ENCODE results near the gene DHRS4. TPM values are rescaled to one million over a fixed set of nuclear protein-coding genes. Genes with fewer than 3 reads are reported as not detected.
"Not testable (repeated sequence)": the region's sequence is repeated elsewhere in the genome, so short reads cannot be mapped to it uniquely, and the experiment has no call there.

The DHRS4 gene
- total and polyA plus RNA-seq, 2 of the 13 experiments (the other 11 are each of a cell fraction or from before 2014, with no cell fraction given), result 23.9 to 45.1 TPM

- not testable (repeated sequence) for TF ChIP-seq ZBTB40 (IDR thresholded peaks at IDR 0.05)
- TF ChIP-seq ZBTB40 (CRISPR knock-in tag; IDR thresholded peaks at IDR 0.05) (peak; percentile 31; the same call in 1 of the 2 replicates), ZFP90 (CRISPR knock-in tag; IDR thresholded peaks at IDR 0.05; ENCODE audit: borderline replicate concordance) (0 out of 2 replicates have a peak, but pooled peaks have one; percentile 40), ZNF280B (CRISPR knock-in tag; IDR thresholded peaks at IDR 0.05; ENCODE audit: borderline replicate concordance) (peak; percentile 38; the same call in 1 of the 2 replicates)
Measured at GRCh38 chr14:23954965-23955364, 1.4 kb downstream of the DHRS4 start (continued).

- H3K4me2 ChIP-seq (ENCODE audit: low read depth, low read length); H3K27ac ChIP-seq (ENCODE audit: extremely low read length, insufficient read depth, low read length); H4K20me1 ChIP-seq (ENCODE audit: insufficient read depth, low read length); H3K4me3 ChIP-seq (replicated peaks in 1 of 3; ENCODE audit: insufficient read depth in 1 of 3, low read depth in 2 of 3, low read length in 3 of 3); H3K9me3 ChIP-seq (ENCODE audit: low read length); in situ Hi-C loops (cut with HindIII; ENCODE audit: extremely low pct_ligation_motif_present, low pct_unique_long_range_greater_than_20kb); H3K79me2 ChIP-seq (ENCODE audit: insufficient read depth, low read length); H3K9ac ChIP-seq (ENCODE audit: insufficient read depth, low read depth, low read length); H3K27me3 ChIP-seq (ENCODE audit: control insufficient read depth in 1 of 2, insufficient read depth in 2 of 2, low read length in 2 of 2); FAIRE-seq; H2AFZ ChIP-seq (ENCODE audit: low read length); intact Hi-C loops (cut with micrococcal nuclease; ENCODE audit: unreplicated experiment); ATAC-seq; CTCF ChIA-PET (ENCODE audit: low intra/inter-chr PET ratio, low total read pairs); DNase-seq (ENCODE audit: low spot score); BruUV-seq (replicated peaks); H3K36me3 ChIP-seq (replicated peaks in 1 of 2; ENCODE audit: control insufficient read depth in 1 of 2, insufficient read depth in 2 of 2, low read length in 2 of 2); POLR2A ChIA-PET: not testable (repeated sequence)
- peaks cover 27% of the 10 kb centered on the region for H3K4me1 ChIP-seq (ENCODE audit: insufficient read depth, low read length)
- 96% methylated on average over 2 of the region's 2 CpGs for WGBS (ENCODE audit: low lambda C conversion rate)
Measured at GRCh38 chr14:23955811-23956210, 2.2 kb downstream of the DHRS4 start.
